Spinal cord (tissue), 10 donors: ENCODE results near the gene ENOX2. TPM values are rescaled to one million over a fixed set of nuclear protein-coding genes. Genes with fewer than 3 reads are reported as not detected.
"Not testable (repeated sequence)": the region's sequence is repeated elsewhere in the genome, so short reads cannot be mapped to it uniquely, and the experiment has no call there.

ENCODE experiments used
- DNase-seq, 6 donors: peaks; one replicate each; pipeline versions ENCODE4 v3.0.0 to v3.0.0-alpha.2; 2013 to 2015; ENCODE audit warnings: low spot score in 6 of 6, low read depth in 4 of 6
- H3K27ac ChIP-seq: one replicate; pipeline ENCODE4 v1.5.1; 2013; ENCODE audit warnings: low read depth, low read length, control low read depth
- H3K27me3 ChIP-seq: one replicate; pipeline ENCODE4 v1.6.1; 2013; ENCODE audit warnings: low read length; ENCODE audit not compliant: control insufficient read depth, insufficient read depth
- H3K36me3 ChIP-seq: one replicate; pipeline ENCODE4 v1.6.1; 2013; ENCODE audit warnings: low read length; ENCODE audit not compliant: control insufficient read depth, insufficient read depth
- H3K4me1 ChIP-seq: one replicate; pipeline ENCODE4 v1.6.1; 2013; ENCODE audit warnings: low read length; ENCODE audit not compliant: control insufficient read depth, insufficient read depth
- H3K4me3 ChIP-seq: one replicate; pipeline ENCODE4 v1.5.1; 2013; ENCODE audit warnings: low read depth, low read length, control low read depth
- H3K9me3 ChIP-seq: one replicate; pipeline ENCODE4 v1.6.1; 2013; ENCODE audit warnings: low read length; ENCODE audit not compliant: control insufficient read depth, insufficient read depth
- WGBS: methylation state at CpG from one replicate; pipeline ENCODE4 v1.1.5; 2013; ENCODE audit warnings: missing lambda C conversion rate; ENCODE audit not compliant: insufficient coverage; 5-methylcytosine and 5-hydroxymethylcytosine counted together
- polyA plus RNA-seq, 2 donors: library from polyadenylated mRNA; unstranded; fragments of 120-200 nt; gene quantifications; one replicate each; pipeline ENCODE4 v1.2.1, GENCODE V29; 2013; ENCODE audit not compliant: insufficient read length in 2 of 2
- total RNA-seq, 2 donors: library from RNA; depleted of rRNA in 1 of 2; stranded (reverse); fragments of 120-200 nt in 1 of 2; fragments of >200 nt in 1 of 2; gene quantifications; one replicate each; pipeline versions ENCODE4 v1.2.3 to v1.2.4, GENCODE V29; 2013 to 2014
- donor health status: healthy.

Gene ENOX2
- total and polyA plus RNA-seq, 4 donors = 6.1 to 16.6 (median 13.3) TPM

- Histone ChIP-seq H3K4me3 (no peak overlapping the region), H3K36me3 (no peaks in the 10 kb centered on the region), H3K27me3 (no peaks in the 10 kb centered on the region), H3K9me3 (no peaks in the 10 kb centered on the region), H3K27ac (no peak overlapping the region), H3K4me1 (no peaks in the 10 kb centered on the region)
- DNase-seq = no peak
- WGBS = 85% methylated on average over 2 of the region's 3 CpGs
These were observed 92.4 kb downstream of the ENOX2 start for GRCh38 chrX:130810561-130810960.

DNA sequence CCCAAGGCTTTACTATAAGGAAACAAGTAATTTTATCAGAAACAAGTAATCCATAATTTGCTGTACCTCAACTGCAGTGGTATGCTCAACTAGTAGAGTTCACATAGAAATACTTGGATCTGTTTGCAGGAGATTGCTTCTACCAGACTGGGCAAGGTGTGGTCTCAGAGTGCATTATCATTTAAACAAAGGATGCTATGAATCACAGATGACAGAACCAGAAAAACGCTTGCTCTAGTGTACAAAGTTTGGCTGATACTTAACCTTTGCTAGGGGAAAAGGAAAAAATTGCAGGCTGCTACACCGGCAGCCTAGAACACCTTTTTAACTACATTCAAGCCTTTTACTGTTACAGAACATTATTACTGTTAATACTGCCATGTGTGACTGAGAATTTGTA lies 97.1 kb downstream of the ENOX2 start:
- Histone ChIP-seq H3K4me3 (no peak overlapping the region), H3K9me3 (no peaks in the 10 kb centered on the region), H3K4me1 (no peaks in the 10 kb centered on the region), H3K36me3 (no peaks in the 10 kb centered on the region), H3K27ac (no peak overlapping the region), H3K27me3 (no peaks in the 10 kb centered on the region)
- 0% methylated on average over 1 of the region's 2 CpGs for WGBS
- DNase-seq = no peak

DNA sequence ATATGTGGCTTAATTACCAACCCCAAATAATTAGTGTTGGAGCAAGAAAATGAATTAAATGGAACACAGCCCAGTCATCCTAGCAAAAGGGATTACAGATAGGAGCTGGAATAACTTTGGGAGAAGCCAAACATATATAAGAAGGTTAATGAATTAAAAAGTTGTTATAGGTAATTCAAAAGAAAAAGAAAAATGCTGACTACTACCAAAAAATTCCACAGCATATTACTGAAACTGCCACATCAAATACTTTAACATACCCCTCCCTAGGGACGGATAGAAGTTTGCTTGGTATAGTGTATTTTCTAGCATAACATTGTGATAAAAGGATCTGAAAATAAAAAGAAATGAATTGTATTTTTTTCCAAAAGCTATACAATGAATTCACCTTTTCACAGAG lies 99.5 kb downstream of the ENOX2 start:
- Histone ChIP-seq H3K4me3 (no peak overlapping the region), H3K27me3 (no peaks in the 10 kb centered on the region), H3K9me3 (no peaks in the 10 kb centered on the region), H3K27ac (no peak overlapping the region), H3K36me3 (no peaks in the 10 kb centered on the region), H3K4me1 (no peaks in the 10 kb centered on the region)
- DNase-seq = no peak
- no CpG with 5 or more reads among the region's 1 CpG for WGBS

DNA sequence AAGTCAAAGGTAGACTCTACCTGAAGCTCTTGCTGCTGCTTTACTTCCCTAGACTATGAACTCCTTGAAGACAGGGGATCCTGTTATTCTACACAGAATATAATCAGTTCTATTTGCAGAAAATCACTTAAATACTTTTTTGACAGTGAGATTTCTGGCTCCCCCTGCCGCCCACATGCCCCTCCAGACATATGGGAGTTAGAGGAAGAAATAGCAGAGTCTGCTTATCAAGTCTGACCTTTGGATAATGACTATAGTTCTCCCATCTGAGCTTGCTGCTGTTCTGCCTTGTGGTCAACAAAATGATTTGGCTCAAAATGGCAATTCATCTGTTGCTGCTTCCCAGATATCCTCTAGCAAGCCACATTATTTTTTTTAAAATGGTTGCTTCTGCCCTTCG lies 101.1 kb downstream of the ENOX2 start:
- H3K36me3 ChIP-seq = no peaks in the 10 kb centered on the region
- H3K27ac ChIP-seq = no peak overlapping the region
- 60% methylated on average over 1 of the region's 2 CpGs for WGBS
- no peaks in the 10 kb centered on the region for H3K27me3 ChIP-seq
- no peaks in the 10 kb centered on the region for H3K9me3 ChIP-seq
- DNase-seq = no peak
- no peaks in the 10 kb centered on the region for H3K4me1 ChIP-seq
- H3K4me3 ChIP-seq = no peak overlapping the region

- H3K27ac ChIP-seq = no peak overlapping the region
- no peak for DNase-seq
- WGBS = no CpG with 5 or more reads among the region's 1 CpG
These were observed 103.6 kb downstream of the ENOX2 start for GRCh38 chrX:130799393-130799792.

GRCh38 chrX:130793975-130794374 lies 109.0 kb downstream of the ENOX2 start:
- H3K4me1 ChIP-seq = no peaks in the 10 kb centered on the region
- no peak overlapping the region for H3K4me3 ChIP-seq
- no peaks in the 10 kb centered on the region for H3K9me3 ChIP-seq
- no peaks in the 10 kb centered on the region for H3K36me3 ChIP-seq
- no peak for DNase-seq
- no peak overlapping the region for H3K27ac ChIP-seq
- no peaks in the 10 kb centered on the region for H3K27me3 ChIP-seq

More at GRCh38 chrX:130799393-130799792, 103.6 kb downstream of the ENOX2 start:
- no peaks in the 10 kb centered on the region for H3K4me1 ChIP-seq
- no peaks in the 10 kb centered on the region for H3K27me3 ChIP-seq
- no peaks in the 10 kb centered on the region for H3K9me3 ChIP-seq
- H3K4me3 ChIP-seq = no peak overlapping the region
- no peaks in the 10 kb centered on the region for H3K36me3 ChIP-seq

GRCh38 chrX:130791870-130792269 lies 111.1 kb downstream of the ENOX2 start:
- not testable (repeated sequence) for H3K27ac ChIP-seq, H3K9me3 ChIP-seq, H3K27me3 ChIP-seq, H3K4me1 ChIP-seq, DNase-seq, H3K4me3 ChIP-seq, H3K36me3 ChIP-seq
- WGBS = no CpG with 5 or more reads among the region's 2 CpGs

DNA sequence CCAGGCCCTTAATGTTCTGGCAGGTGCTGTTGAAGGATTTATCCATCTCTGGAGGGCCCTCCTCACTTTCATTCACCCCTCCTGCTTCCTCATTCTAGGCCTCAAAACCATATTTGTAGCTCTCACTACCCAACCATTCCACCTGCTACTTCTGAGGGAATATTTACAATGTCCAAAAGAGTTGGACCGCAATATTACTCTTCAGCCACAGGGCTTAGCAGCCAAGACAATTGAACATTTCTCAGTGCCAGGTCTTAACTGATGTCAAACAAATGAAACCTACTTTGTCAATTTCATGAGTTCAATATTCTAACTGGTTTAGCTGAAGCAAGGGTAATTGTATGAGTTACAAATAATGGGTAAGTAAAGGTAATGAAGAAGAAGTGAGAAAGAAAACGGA lies 113.2 kb downstream of the ENOX2 start:
- Histone ChIP-seq H3K4me1 (no peaks in the 10 kb centered on the region), H3K27me3 (no peaks in the 10 kb centered on the region), H3K27ac (no peak overlapping the region), H3K9me3 (no peaks in the 10 kb centered on the region), H3K4me3 (no peak overlapping the region), H3K36me3 (no peaks in the 10 kb centered on the region)
- no peak for DNase-seq
- WGBS = no CpG with 5 or more reads among the region's 2 CpGs

- WGBS = 43% methylated on average over 1 of the region's 4 CpGs
- no peaks in the 10 kb centered on the region for H3K4me1 ChIP-seq
- DNase-seq = no peak
These were observed 114.0 kb downstream of the ENOX2 start for GRCh38 chrX:130788786-130789581.

DNA sequence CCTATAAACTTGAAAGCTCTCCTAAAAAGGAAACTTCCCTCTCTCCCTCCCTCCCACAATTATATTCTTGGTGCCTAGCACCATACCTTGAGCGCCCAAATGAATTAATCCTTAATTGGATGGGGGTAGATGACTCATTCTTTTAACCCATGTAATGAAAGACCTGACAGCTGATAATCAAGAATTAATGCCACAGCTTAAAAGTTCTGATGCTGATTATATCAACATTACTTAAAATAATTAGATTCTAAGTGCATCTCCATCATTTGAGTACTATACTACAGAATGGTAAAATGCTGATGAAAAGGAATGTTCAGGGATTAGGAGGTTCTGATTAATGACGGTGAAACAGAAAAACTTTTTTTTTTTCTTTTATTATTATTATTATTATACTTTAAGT lies 117.0 kb downstream of the ENOX2 start:
- Histone ChIP-seq H3K27me3 (no peaks in the 10 kb centered on the region), H3K9me3 (no peaks in the 10 kb centered on the region), H3K4me1 (no peaks in the 10 kb centered on the region), H3K4me3 (no peak overlapping the region), H3K36me3 (no peaks in the 10 kb centered on the region), H3K27ac (no peak overlapping the region)
- no CpG with 5 or more reads among the region's 2 CpGs for WGBS
- no peak for DNase-seq

More at GRCh38 chrX:130788786-130789581, 114.0 kb downstream of the ENOX2 start:
- Histone ChIP-seq H3K4me3 (no peak overlapping the region), H3K9me3 (no peaks in the 10 kb centered on the region), H3K27me3 (no peaks in the 10 kb centered on the region), H3K36me3 (no peaks in the 10 kb centered on the region), H3K27ac (no peak overlapping the region)
